Pancreas (tissue), 10 donors: ENCODE measurements around the gene PI4KB. TPM values are rescaled to one million over a fixed set of nuclear protein-coding genes. Genes with fewer than 3 reads are reported as not detected.

ENCODE experiments used
- ATAC-seq, 4 donors: fragments of 200-7000 bp; cut with Tn5 transposase; one replicate each; pipeline versions ENCODE4 v1.8.0 to v1.9.1; 2020; ENCODE audit warnings: mild to moderate bottlenecking in 4 of 4, moderate library complexity in 4 of 4
- DNase-seq, 6 donors: peaks; one replicate each; pipeline ENCODE4 v3.0.0-alpha.2; 2020
- FAIRE-seq: peaks from 2 replicates; lab custom pipeline; 2012; peaks lifted over from hg19 to GRCh38; lab: Jason Lieb, UNC
- H3K27ac ChIP-seq, 4 donors: fragments of 200-600 bp; sonication (generic); 1 replicate in 3 of 4; 2 replicates in 1 of 4; pipeline versions ENCODE4 v1.5.0 to v1.8.0; 2020
- H3K27me3 ChIP-seq, 4 donors: fragments of 200-600 bp; one replicate each; pipeline ENCODE4 v1.8.0; 2021
- H3K36me3 ChIP-seq, 3 donors: fragments of 200-600 bp; sonication (generic) in 1 of 3; one replicate each; pipeline versions ENCODE4 v1.5.0 to v1.8.0; 2020 to 2021
- H3K4me1 ChIP-seq, 3 donors: fragments of 200-600 bp; one replicate each; pipeline ENCODE4 v1.8.0; 2021
- H3K4me3 ChIP-seq, 4 donors: fragments of 200-600 bp; sonication (generic) in 2 of 4; one replicate each; pipeline versions ENCODE4 v1.5.0 to v1.8.0; 2020 to 2021
- H3K9me3 ChIP-seq, 4 donors: fragments of 200-600 bp; one replicate each; pipeline ENCODE4 v1.8.0; 2021
- CTCF ChIP-seq, 4 donors: fragments of 200-600 bp; sonication (generic) in 3 of 4; IDR thresholded peaks; one replicate each; pipeline versions ENCODE4 v1.5.0 to v1.8.0; 2021; ENCODE audit warnings: antibody characterized with exemption in 4 of 4
- WGBS, 2 donors: extraction: QIAGEN DNeasy Blood & Tissue Kit; methylation state at CpG; one replicate each; pipeline ENCODE4 v1.1.7; 2013; 5-methylcytosine and 5-hydroxymethylcytosine counted together
- intact Hi-C, 3 donors: fragments of 100-400 bp; cut with DNase I; formaldehyde crosslinking; loops; one replicate each; pipeline versions ENCODE4 v1.11.1 to v1.14.2; 2022
- polyA plus RNA-seq, 2 donors: library from polyadenylated mRNA; stranded (reverse); fragments of 200-250 nt; gene quantifications; one replicate each; pipeline ENCODE4 v1.2.3, GENCODE V29; 2013
- total RNA-seq, 6 donors: library from RNA; stranded (reverse); fragmentation: NEBNext Ultra II Directional in 4 of 6; extraction: Animal tissue kit (Norgen Biotek cat#: 25700) in 4 of 6; gene quantifications; one replicate each; pipeline versions ENCODE4 v1.2.1 to v1.2.4, GENCODE V29; 2021 to 2023
- donor health status: healthy with polysubstance abuse.
- donor health status: DM: no; HTN: no; CAD: no; lungs with moderate emphysema.
- donor health status: DM: no; HTN: no; CAD: no.
- donor health status: control.
- donor health status: control.
- donor health status: Bipolar disorder and iron deficiency.
- donor health status: DM: yes; HTN: yes; CAD: no.
- donor health status: DM: no; HTN: no; CAD: no.
- donor health status: DM: no; HTN: no; CAD: no.
- donor health status: DM: yes; HTN: yes; CAD: no.

Gene PI4KB
- total and polyA plus RNA-seq, 8 donors = 20.0 to 44.2 (median 27.7) TPM

GRCh38 chr1:151342569-151342968 is 15.4 kb upstream of the PI4KB start:
- Histone ChIP-seq H3K36me3 (peaks cover 0 to 4% (median 0%) of the 10 kb centered on the region in 3 donors), H3K27me3 (no peaks in the 10 kb centered on the region), H3K4me3 (no peak overlapping the region), H3K4me1 (peaks cover 0 to 11% (median 0%) of the 10 kb centered on the region in 3 donors), H3K9me3 (no peaks in the 10 kb centered on the region), H3K27ac (no peak overlapping the region)
- no peak for ATAC-seq
- FAIRE-seq = no peak
- WGBS, 2 donors = 83 to 89% methylated on average over 6 of the region's 6 CpGs
- TF ChIP-seq CTCF (IDR thresholded peaks at IDR 0.05) = no peak
- no peak for DNase-seq
- intact Hi-C loops = loop anchor here in 1 of 3 donors (5.0 kb wide), 1 partner anchor 40 kb away; no protein-coding TSS in a partner anchor

- 89 to 94% methylated on average over 2 of the region's 2 CpGs for WGBS, 2 donors
- FAIRE-seq = no peak
These were observed 14.8 kb upstream of the PI4KB start for GRCh38 chr1:151342021-151342420.

GRCh38 chr1:151340870-151341754 is 13.9 kb upstream of the PI4KB start:
- peak; percentile 32 to 53 (median 40) for TF ChIP-seq CTCF (IDR thresholded peaks at IDR 0.05)
- Histone ChIP-seq H3K27me3 (no peaks in the 10 kb centered on the region), H3K9me3 (no peaks in the 10 kb centered on the region), H3K27ac (no peak overlapping the region), H3K4me3 (no peak overlapping the region), H3K4me1 (peaks cover 0 to 9% (median 0%) of the 10 kb centered on the region in 3 donors), H3K36me3 (peaks cover 0 to 4% (median 0%) of the 10 kb centered on the region in 3 donors)
- ATAC-seq (peak; percentile 87 to 97 (median 94)), FAIRE-seq (peak; percentile 88), DNase-seq (peak in 3 of 6 donors; percentile 41 to 55 (median 54))
- intact Hi-C loops = loop anchor here in 1 of 3 donors (5.0 kb wide), 1 partner anchor 39 kb away; no protein-coding TSS in a partner anchor
- WGBS, 2 donors = 24 to 26% methylated on average over 6 to 7 of the region's 7 CpGs

More at GRCh38 chr1:151342021-151342420, 14.8 kb upstream of the PI4KB start:
- Histone ChIP-seq H3K27me3 (no peaks in the 10 kb centered on the region), H3K4me1 (peaks cover 0 to 11% (median 0%) of the 10 kb centered on the region in 3 donors), H3K9me3 (no peaks in the 10 kb centered on the region), H3K27ac (no peak overlapping the region), H3K36me3 (peaks cover 0 to 4% (median 0%) of the 10 kb centered on the region in 3 donors), H3K4me3 (no peak overlapping the region)
- no peak for ATAC-seq
- no peak for TF ChIP-seq CTCF (IDR thresholded peaks at IDR 0.05)
- DNase-seq = no peak
- intact Hi-C loops = loop anchor here in 1 of 3 donors (5.0 kb wide), 1 partner anchor 40 kb away; no protein-coding TSS in a partner anchor

GRCh38 chr1:151336556-151336955 is 9.3 kb upstream of the PI4KB start:
- ATAC-seq = no peak
- intact Hi-C loops = no loop called here
- TF ChIP-seq CTCF (IDR thresholded peaks at IDR 0.05) = no peak
- H3K36me3 ChIP-seq = no peaks in the 10 kb centered on the region
- WGBS, 2 donors = 91 to 92% methylated on average over 3 of the region's 3 CpGs
- H3K27me3 ChIP-seq = no peaks in the 10 kb centered on the region
- H3K27ac ChIP-seq = no peak overlapping the region
- peaks cover 0 to 5% (median 0%) of the 10 kb centered on the region in 3 donors for H3K4me1 ChIP-seq
- DNase-seq = no peak
- H3K9me3 ChIP-seq = no peaks in the 10 kb centered on the region
- no peak overlapping the region for H3K4me3 ChIP-seq
- no peak for FAIRE-seq
